ENCODE data around the gene CNTN4.

CNTN4 gene

GRCh38 chr3:2897821-2898220 lies 799.2 kb downstream of the CNTN4 start:
- Histone ChIP-seq H3K9ac (ENCODE audit: low read length) (no peak overlapping the region), H3K36me3 (ENCODE audit: insufficient read depth, low read length) (no peaks in the 10 kb centered on the region), H3F3A (ENCODE audit: insufficient read depth, low read length) (no peaks in the 10 kb centered on the region), H3K27me3 (ENCODE audit: insufficient read depth, low read length) (no peaks in the 10 kb centered on the region), H4K20me1 (ENCODE audit: insufficient read depth, low read length) (no peaks in the 10 kb centered on the region), H2AFZ (ENCODE audit: low read length) (no peak overlapping the region), H3K9me3 (ENCODE audit: low read length) (no peaks in the 10 kb centered on the region), H3K4me1 (ENCODE audit: insufficient read depth, low read length, severe bottlenecking) (no peaks in the 10 kb centered on the region), H3K9me2 (ENCODE audit: low read depth, low read length) (no peaks in the 10 kb centered on the region), H3K79me2 (ENCODE audit: insufficient read depth, low read length) (no peaks in the 10 kb centered on the region), H3K4me3 (ENCODE audit: low read depth, low read length, poor library complexity, severe bottlenecking) (no peak overlapping the region), H3K4me2 (ENCODE audit: low read length) (no peak overlapping the region), H3K27ac (ENCODE audit: low read depth, low read length, poor library complexity, severe bottlenecking) (no peak overlapping the region)
- TF ChIP-seq EZH2 (IDR thresholded peaks at IDR 0.05; ENCODE audit: borderline replicate concordance, low read length) = no peak

DNA sequence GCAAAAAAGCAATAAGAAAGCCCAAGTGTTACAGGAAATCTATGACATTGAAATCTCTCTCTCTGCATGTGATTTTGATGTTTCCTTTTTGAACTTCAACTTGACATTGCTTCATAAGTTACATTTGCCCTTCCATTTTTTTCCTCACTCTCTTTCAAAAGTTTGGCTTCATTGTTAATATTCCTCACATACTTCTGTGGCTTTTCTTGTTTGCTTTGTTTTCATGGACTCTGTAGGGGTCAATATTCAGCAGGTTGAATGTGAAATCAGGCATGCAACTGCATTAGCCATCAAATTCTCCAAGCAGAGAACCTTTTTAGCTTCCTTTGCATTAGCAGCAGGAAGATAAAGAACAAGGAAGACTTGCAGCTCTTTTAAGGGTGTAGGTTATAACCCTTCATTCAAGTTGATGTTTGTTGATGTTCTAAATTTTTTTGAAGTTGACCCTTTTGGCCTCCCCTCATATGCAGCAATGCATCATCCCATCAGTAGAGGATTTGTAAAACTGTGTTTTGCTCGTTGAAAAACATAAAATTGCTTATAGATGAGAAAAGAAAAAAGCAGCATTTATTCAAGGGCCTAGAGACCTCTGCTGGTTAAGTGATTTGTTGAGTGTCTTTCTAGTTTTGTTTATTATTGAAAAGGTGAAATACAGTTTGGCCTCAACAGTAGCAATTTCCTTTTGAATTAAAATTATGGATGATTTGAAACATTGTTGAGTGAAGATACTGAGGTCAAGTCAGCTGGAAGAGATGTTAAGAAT lies 800.1 kb downstream of the CNTN4 start:
- H3K9me2 ChIP-seq (ENCODE audit: low read depth, low read length) = no peaks in the 10 kb centered on the region
- H3K36me3 ChIP-seq (ENCODE audit: insufficient read depth, low read length) = no peaks in the 10 kb centered on the region
- H3K79me2 ChIP-seq (ENCODE audit: insufficient read depth, low read length) = no peaks in the 10 kb centered on the region
- no peaks in the 10 kb centered on the region for H3F3A ChIP-seq (ENCODE audit: insufficient read depth, low read length)
- no peak overlapping the region for H3K27ac ChIP-seq (ENCODE audit: low read depth, low read length, poor library complexity, severe bottlenecking)
- no peak overlapping the region for H3K9ac ChIP-seq (ENCODE audit: low read length)
- TF ChIP-seq CTCF (IDR thresholded peaks at IDR 0.05; ENCODE audit: low read length) (no peak), EZH2 (IDR thresholded peaks at IDR 0.05; ENCODE audit: borderline replicate concordance, low read length) (no peak)
- no peak overlapping the region for H2AFZ ChIP-seq (ENCODE audit: low read length)
- no peaks in the 10 kb centered on the region for H3K4me1 ChIP-seq (ENCODE audit: insufficient read depth, low read length, severe bottlenecking)
- no peak overlapping the region for H3K4me3 ChIP-seq (ENCODE audit: low read depth, low read length, poor library complexity, severe bottlenecking)
- no peaks in the 10 kb centered on the region for H3K27me3 ChIP-seq (ENCODE audit: insufficient read depth, low read length)
- no peaks in the 10 kb centered on the region for H4K20me1 ChIP-seq (ENCODE audit: insufficient read depth, low read length)
- H3K4me2 ChIP-seq (ENCODE audit: low read length) = no peak overlapping the region
- no peaks in the 10 kb centered on the region for H3K9me3 ChIP-seq (ENCODE audit: low read length)

DNA sequence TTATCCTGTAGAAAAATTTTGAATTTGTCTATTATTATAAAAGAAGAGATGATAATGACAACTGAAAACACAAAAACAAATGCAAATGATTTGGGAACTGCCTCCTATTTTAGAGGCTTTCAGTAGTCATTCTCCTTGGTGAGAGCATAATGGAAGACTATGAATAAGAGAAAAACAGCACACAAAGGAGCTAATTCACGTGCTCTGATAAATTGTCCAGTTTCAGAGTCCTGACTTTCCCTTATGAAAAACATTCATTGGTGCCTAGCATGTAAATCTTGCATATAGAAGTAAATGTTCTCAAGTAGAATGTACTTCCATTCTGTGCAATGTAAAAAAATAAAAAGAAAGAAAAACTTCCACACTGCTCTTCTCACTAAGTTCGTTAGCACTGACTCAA lies 805.4 kb downstream of the CNTN4 start:
- H3K79me2 ChIP-seq (ENCODE audit: insufficient read depth, low read length) = no peaks in the 10 kb centered on the region
- H3K36me3 ChIP-seq (ENCODE audit: insufficient read depth, low read length) = no peaks in the 10 kb centered on the region
- H4K20me1 ChIP-seq (ENCODE audit: insufficient read depth, low read length) = no peaks in the 10 kb centered on the region
- H3K27ac ChIP-seq (ENCODE audit: low read depth, low read length, poor library complexity, severe bottlenecking) = no peak overlapping the region
- H3K4me2 ChIP-seq (ENCODE audit: low read length) = no peak overlapping the region
- H3K9ac ChIP-seq (ENCODE audit: low read length) = no peak overlapping the region
- H3K9me2 ChIP-seq (ENCODE audit: low read depth, low read length) = no peaks in the 10 kb centered on the region
- H3K9me3 ChIP-seq (ENCODE audit: low read length) = no peaks in the 10 kb centered on the region
- no peaks in the 10 kb centered on the region for H3K27me3 ChIP-seq (ENCODE audit: insufficient read depth, low read length)
- TF ChIP-seq CTCF (IDR thresholded peaks at IDR 0.05; ENCODE audit: low read length) (no peak), EZH2 (IDR thresholded peaks at IDR 0.05; ENCODE audit: borderline replicate concordance, low read length) (no peak)
- H2AFZ ChIP-seq (ENCODE audit: low read length) = no peak overlapping the region
- no peaks in the 10 kb centered on the region for H3K4me1 ChIP-seq (ENCODE audit: insufficient read depth, low read length, severe bottlenecking)
- H3F3A ChIP-seq (ENCODE audit: insufficient read depth, low read length) = no peaks in the 10 kb centered on the region
- no peak overlapping the region for H3K4me3 ChIP-seq (ENCODE audit: low read depth, low read length, poor library complexity, severe bottlenecking)
